ENCODE measurements around the gene SPIRE2. TPM values are rescaled to one million over a fixed set of nuclear protein-coding genes. Genes with fewer than 3 reads are reported as not detected.

The SPIRE2 gene
- total RNA-seq, 1 donor from 2014 or later: 24.2 TPM

- no peaks in the 10 kb centered on the region for H3K9me3 Mint-ChIP-seq (ENCODE audit: low read depth)
These were observed 67.4 kb downstream of the SPIRE2 start for GRCh38 chr16:89895482-89896250.

GRCh38 chr16:89897204-89897603, 68.9 kb downstream of the SPIRE2 start:
- Mint-ChIP-seq H3K36me3 (ENCODE audit: insufficient read depth) (peaks cover 16% of the 10 kb centered on the region), H3K9me3 (ENCODE audit: low read depth) (no peaks in the 10 kb centered on the region), H3K27ac (no peak overlapping the region), H3K27me3 (no peaks in the 10 kb centered on the region), H3K4me1 (ENCODE audit: low read depth) (no peaks in the 10 kb centered on the region), H3K4me3 (ENCODE audit: low read depth) (no peak overlapping the region)
- DNase-seq (ENCODE audit: low spot score, unreplicated experiment): no peak
- no peak for TF ChIP-seq CTCF (IDR thresholded peaks at IDR 0.05; ENCODE audit: unreplicated experiment)

More at GRCh38 chr16:89895482-89896250, 67.4 kb downstream of the SPIRE2 start:
- peaks cover 18% of the 10 kb centered on the region for H3K36me3 Mint-ChIP-seq (ENCODE audit: insufficient read depth)
- H3K4me3 Mint-ChIP-seq (ENCODE audit: low read depth): no peak overlapping the region
- TF ChIP-seq CTCF (IDR thresholded peaks at IDR 0.05; ENCODE audit: unreplicated experiment): no peak
- no peaks in the 10 kb centered on the region for H3K27me3 Mint-ChIP-seq
- no peaks in the 10 kb centered on the region for H3K4me1 Mint-ChIP-seq (ENCODE audit: low read depth)
- H3K27ac Mint-ChIP-seq: no peak overlapping the region
- no peak for DNase-seq (ENCODE audit: low spot score, unreplicated experiment)

GRCh38 chr16:89898201-89898967, 70.1 kb downstream of the SPIRE2 start:
- no peak overlapping the region for H3K27ac Mint-ChIP-seq
- no peak for DNase-seq (ENCODE audit: low spot score, unreplicated experiment)

GRCh38 chr16:89899879-89900481, 71.7 kb downstream of the SPIRE2 start:
- Mint-ChIP-seq H3K4me3 (ENCODE audit: low read depth) (no peak overlapping the region), H3K27me3 (no peaks in the 10 kb centered on the region), H3K4me1 (ENCODE audit: low read depth) (no peaks in the 10 kb centered on the region), H3K9me3 (ENCODE audit: low read depth) (no peaks in the 10 kb centered on the region), H3K36me3 (ENCODE audit: insufficient read depth) (peaks cover 14% of the 10 kb centered on the region), H3K27ac (no peak overlapping the region)
- DNase-seq (ENCODE audit: low spot score, unreplicated experiment): no peak
- no peak for TF ChIP-seq CTCF (IDR thresholded peaks at IDR 0.05; ENCODE audit: unreplicated experiment)

More at GRCh38 chr16:89898201-89898967, 70.1 kb downstream of the SPIRE2 start:
- no peak for TF ChIP-seq CTCF (IDR thresholded peaks at IDR 0.05; ENCODE audit: unreplicated experiment)
- peaks cover 16% of the 10 kb centered on the region for H3K36me3 Mint-ChIP-seq (ENCODE audit: insufficient read depth)
- H3K27me3 Mint-ChIP-seq: no peaks in the 10 kb centered on the region
- no peaks in the 10 kb centered on the region for H3K9me3 Mint-ChIP-seq (ENCODE audit: low read depth)
- H3K4me1 Mint-ChIP-seq (ENCODE audit: low read depth): no peaks in the 10 kb centered on the region
- H3K4me3 Mint-ChIP-seq (ENCODE audit: low read depth): no peak overlapping the region

- no peaks in the 10 kb centered on the region for H3K27me3 Mint-ChIP-seq
- TF ChIP-seq CTCF (IDR thresholded peaks at IDR 0.05; ENCODE audit: unreplicated experiment): no peak
- H3K27ac Mint-ChIP-seq: no peak overlapping the region
- peaks cover 18% of the 10 kb centered on the region for H3K36me3 Mint-ChIP-seq (ENCODE audit: insufficient read depth)
- no peaks in the 10 kb centered on the region for H3K4me1 Mint-ChIP-seq (ENCODE audit: low read depth)
- H3K9me3 Mint-ChIP-seq (ENCODE audit: low read depth): no peaks in the 10 kb centered on the region
- no peak for DNase-seq (ENCODE audit: low spot score, unreplicated experiment)
- H3K4me3 Mint-ChIP-seq (ENCODE audit: low read depth): no peak overlapping the region
These were observed 72.6 kb downstream of the SPIRE2 start for GRCh38 chr16:89900885-89901284.
